Measurements from ENCODE around the gene ACHE.

DNA sequence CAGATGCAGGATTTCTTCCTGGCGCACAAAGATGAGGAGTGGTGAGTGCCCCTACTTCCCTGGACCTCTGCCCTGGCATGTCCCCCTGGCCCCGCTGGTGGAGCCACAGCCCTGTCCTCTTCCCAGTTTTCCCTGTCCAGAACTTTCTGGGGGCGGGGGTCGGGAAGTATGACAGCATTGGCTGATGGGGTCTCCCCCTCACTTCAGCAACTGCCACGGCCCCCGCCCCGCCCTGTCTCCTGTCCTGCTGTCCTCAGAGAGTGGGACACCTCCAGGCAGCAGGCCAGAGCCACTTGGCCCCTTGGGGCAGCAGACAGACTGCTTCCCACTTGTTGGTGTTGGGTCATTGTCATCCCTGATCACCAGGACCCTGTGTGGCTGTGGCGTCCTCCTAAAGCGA is 13.5 kb downstream of the ACHE start:
- TF ChIP-seq, protein P1, sequence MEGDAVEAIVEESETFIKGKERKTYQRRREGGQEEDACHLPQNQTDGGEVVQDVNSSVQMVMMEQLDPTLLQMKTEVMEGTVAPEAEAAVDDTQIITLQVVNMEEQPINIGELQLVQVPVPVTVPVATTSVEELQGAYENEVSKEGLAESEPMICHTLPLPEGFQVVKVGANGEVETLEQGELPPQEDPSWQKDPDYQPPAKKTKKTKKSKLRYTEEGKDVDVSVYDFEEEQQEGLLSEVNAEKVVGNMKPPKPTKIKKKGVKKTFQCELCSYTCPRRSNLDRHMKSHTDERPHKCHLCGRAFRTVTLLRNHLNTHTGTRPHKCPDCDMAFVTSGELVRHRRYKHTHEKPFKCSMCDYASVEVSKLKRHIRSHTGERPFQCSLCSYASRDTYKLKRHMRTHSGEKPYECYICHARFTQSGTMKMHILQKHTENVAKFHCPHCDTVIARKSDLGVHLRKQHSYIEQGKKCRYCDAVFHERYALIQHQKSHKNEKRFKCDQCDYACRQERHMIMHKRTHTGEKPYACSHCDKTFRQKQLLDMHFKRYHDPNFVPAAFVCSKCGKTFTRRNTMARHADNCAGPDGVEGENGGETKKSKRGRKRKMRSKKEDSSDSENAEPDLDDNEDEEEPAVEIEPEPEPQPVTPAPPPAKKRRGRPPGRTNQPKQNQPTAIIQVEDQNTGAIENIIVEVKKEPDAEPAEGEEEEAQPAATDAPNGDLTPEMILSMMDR (IDR thresholded peaks at IDR 0.05; ENCODE audit: low read depth, low read length) = no peak
- TF ChIP-seq EZH2phosphoT487 (IDR thresholded peaks at IDR 0.05; ENCODE audit: low read depth) = no peak

Measured in OCI-LY3 (cell line).